WERI-Rb-1 (cell line): Measurements from ENCODE around the gene TSPYL4.
A peak's percentile ranks its signal among the peaks of the same experiment; 100 is the strongest.

Source experiments
- DNase-seq: peaks from one replicate; pipeline ENCODE4 v3.0.0-alpha.2; 2020
- H3K27ac ChIP-seq: fragments of 250-450 bp; sonication (Bioruptor Pico); 2 replicates; pipeline ENCODE4 v1.5.1; 2020; ENCODE audit warnings: mild to moderate bottlenecking, moderate library complexity
- H3K27me3 ChIP-seq: fragments of 250-450 bp; sonication (Bioruptor Pico); 2 replicates; pipeline ENCODE4 v1.5.1; 2021; ENCODE audit warnings: mild to moderate bottlenecking, low read depth, moderate library complexity; ENCODE audit not compliant: insufficient read depth, severe bottlenecking
- H3K36me3 ChIP-seq: fragments of 250-450 bp; sonication (Bioruptor Pico); 2 replicates; pipeline ENCODE4 v1.5.1; 2020; ENCODE audit warnings: mild to moderate bottlenecking, moderate library complexity
- H3K4me3 ChIP-seq: 2 replicates; pipeline ENCODE4 v1.5.1; 2011; ENCODE audit warnings: low read depth, mild to moderate bottlenecking, control low read depth, low read length
- H3K9me3 ChIP-seq: fragments of 250-450 bp; sonication (Bioruptor Pico); 2 replicates; pipeline ENCODE4 v1.5.1; 2021; ENCODE audit warnings: mild to moderate bottlenecking, moderate library complexity; ENCODE audit not compliant: severe bottlenecking
- TF ChIP-seq, protein P1 (sequence below): IDR thresholded peaks from 2 replicates; pipeline ENCODE4 v1.5.1; 2011; ENCODE audit warnings: low read depth, mild to moderate bottlenecking, control low read depth, inconsistent platforms, low read length

The TSPYL4 gene

DNA sequence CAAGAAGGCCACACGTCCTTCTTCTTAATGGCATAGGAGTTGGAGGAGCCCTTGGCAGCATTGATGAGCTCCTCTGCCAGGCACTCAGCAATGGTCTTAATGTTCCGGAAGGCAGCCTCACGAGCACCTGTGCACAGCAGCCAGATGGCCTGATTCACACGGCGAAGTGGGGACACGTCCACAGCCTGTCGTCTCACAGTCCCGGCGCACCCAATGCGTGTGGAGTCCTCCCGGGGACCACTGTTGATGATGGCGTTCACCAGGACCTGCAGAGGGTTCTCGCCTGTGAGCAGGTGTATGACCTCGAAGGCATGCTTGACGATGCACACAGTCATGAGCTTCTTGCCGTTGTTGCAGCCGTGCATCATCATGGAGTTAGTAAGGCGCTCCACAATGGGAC lies 4.6 kb upstream of the TSPYL4 start:
- no peaks in the 10 kb centered on the region for H3K27me3 ChIP-seq
- no peak overlapping the region for H3K4me3 ChIP-seq
- DNase-seq: no peak
- no peaks in the 10 kb centered on the region for H3K9me3 ChIP-seq
- TF ChIP-seq, protein P1, sequence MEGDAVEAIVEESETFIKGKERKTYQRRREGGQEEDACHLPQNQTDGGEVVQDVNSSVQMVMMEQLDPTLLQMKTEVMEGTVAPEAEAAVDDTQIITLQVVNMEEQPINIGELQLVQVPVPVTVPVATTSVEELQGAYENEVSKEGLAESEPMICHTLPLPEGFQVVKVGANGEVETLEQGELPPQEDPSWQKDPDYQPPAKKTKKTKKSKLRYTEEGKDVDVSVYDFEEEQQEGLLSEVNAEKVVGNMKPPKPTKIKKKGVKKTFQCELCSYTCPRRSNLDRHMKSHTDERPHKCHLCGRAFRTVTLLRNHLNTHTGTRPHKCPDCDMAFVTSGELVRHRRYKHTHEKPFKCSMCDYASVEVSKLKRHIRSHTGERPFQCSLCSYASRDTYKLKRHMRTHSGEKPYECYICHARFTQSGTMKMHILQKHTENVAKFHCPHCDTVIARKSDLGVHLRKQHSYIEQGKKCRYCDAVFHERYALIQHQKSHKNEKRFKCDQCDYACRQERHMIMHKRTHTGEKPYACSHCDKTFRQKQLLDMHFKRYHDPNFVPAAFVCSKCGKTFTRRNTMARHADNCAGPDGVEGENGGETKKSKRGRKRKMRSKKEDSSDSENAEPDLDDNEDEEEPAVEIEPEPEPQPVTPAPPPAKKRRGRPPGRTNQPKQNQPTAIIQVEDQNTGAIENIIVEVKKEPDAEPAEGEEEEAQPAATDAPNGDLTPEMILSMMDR: no peak
- H3K36me3 ChIP-seq: no peaks in the 10 kb centered on the region
- no peak overlapping the region for H3K27ac ChIP-seq

DNA sequence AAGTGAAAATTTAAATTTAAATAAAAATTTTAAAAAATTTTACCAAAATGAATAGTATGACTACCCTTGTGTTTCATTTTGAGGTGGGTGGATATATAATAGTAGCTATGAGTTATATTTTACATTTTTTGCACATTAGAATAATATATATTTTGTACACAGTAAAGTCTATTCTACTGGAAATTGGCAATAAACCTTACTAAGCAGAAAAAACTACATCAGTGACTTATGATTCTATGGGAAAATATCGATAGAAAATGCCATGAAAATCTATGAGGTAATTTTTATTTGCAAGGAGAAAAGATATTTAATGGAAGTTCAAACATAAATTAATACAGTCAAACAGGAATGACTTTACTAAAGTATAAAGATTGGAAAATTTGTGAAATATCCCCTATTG lies 2.8 kb upstream of the TSPYL4 start:
- TF ChIP-seq, protein P1: no peak
- H3K27ac ChIP-seq: no peak overlapping the region
- H3K27me3 ChIP-seq: no peaks in the 10 kb centered on the region
- H3K4me3 ChIP-seq: no peak overlapping the region
- no peaks in the 10 kb centered on the region for H3K9me3 ChIP-seq
- H3K36me3 ChIP-seq: peaks cover 7% of the 10 kb centered on the region
- no peak for DNase-seq

- DNase-seq: no peak
Measured at GRCh38 chr6:116255246-116255800, 1.4 kb upstream of the TSPYL4 start.

DNA sequence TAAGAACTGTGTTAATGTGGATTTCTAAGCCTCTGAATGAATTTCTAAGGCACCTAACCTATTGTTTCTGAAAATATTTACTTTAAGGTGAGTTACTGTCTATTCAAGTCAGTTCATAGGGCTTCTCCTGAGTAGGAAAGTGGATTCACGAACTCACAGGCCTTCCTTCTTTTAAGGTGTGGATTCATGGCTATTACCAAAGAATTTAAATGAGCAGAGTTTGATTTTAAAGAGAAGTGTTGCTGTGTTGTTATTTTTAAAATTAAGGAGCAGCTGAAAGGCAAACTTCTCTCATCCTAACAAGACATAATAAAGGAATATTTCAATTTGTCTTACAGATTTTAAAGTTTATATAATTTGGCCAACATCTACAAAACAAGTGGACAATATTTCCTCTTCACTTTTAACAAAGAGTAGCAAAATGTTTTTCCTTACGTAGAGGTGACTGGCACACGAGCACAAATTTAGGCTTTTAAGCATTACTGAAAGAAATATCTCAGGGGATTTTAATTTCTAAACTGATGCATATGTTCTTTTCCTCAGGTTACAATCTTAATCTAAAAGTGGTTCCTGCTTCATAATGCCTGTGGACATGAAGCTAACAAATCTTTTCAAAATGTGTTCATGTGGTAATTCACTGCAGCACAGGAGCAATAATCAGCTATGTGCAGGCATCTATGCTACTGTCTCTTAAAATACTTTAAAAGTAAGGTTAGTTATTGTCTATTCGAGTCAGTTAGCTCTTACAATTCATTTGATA lies 602 bp upstream of the TSPYL4 start:
- H3K9me3 ChIP-seq: no peaks in the 10 kb centered on the region
- no peaks in the 10 kb centered on the region for H3K27me3 ChIP-seq
- TF ChIP-seq, protein P1: no peak
- H3K27ac ChIP-seq: peak overlapping the region; percentile 97
- no peak for DNase-seq
- H3K36me3 ChIP-seq: peaks cover 8% of the 10 kb centered on the region
- peak overlapping the region; percentile 98 for H3K4me3 ChIP-seq

More at GRCh38 chr6:116255246-116255800, 1.4 kb upstream of the TSPYL4 start:
- Histone ChIP-seq H3K27ac (no peak overlapping the region), H3K27me3 (no peaks in the 10 kb centered on the region), H3K9me3 (no peaks in the 10 kb centered on the region), H3K4me3 (no peak overlapping the region), H3K36me3 (peaks cover 8% of the 10 kb centered on the region)
- TF ChIP-seq, protein P1: no peak

DNA sequence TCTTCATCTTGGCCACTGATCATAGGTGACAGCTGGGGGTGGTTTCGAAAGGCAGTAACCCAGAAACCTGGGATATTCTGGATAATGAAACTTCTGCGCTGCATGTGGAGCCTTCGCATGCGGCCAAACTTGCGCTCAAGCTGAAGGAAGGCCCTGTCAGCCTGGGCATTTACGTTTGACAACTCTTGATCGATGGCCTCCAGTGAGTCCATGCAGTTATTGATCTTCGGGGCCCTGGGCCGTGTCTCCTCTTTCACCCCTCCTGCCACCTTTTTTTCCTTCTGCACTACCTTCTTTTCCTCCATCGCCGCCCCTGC lies 729 bp downstream of the TSPYL4 start:
- no peaks in the 10 kb centered on the region for H3K27me3 ChIP-seq
- H3K4me3 ChIP-seq: peak overlapping the region; percentile 98
- H3K36me3 ChIP-seq: peaks cover 8% of the 10 kb centered on the region
- TF ChIP-seq, protein P1: no peak
- DNase-seq: no peak
- H3K9me3 ChIP-seq: no peaks in the 10 kb centered on the region
- H3K27ac ChIP-seq: no peak overlapping the region; the same call in 1 of the 2 replicates
